PC-9 (cell line): ENCODE measurements around the gene IQCB1. TPM values are rescaled to one million over a fixed set of nuclear protein-coding genes. Genes with fewer than 3 reads are reported as not detected.
A peak's percentile ranks its signal among the peaks of the same experiment; 100 is the strongest.
"Not testable (repeated sequence)": the region's sequence is repeated elsewhere in the genome, so short reads cannot be mapped to it uniquely, and the experiment has no call there.

Experiments used
- BruUV-seq: library from RNA; stranded (reverse); fragments of 400-500 nt; replicated peaks from 2 replicates; lab custom pipeline; 2021; lab: Mats Ljungman, UMichigan
- CTCF ChIA-PET: fragments of 300-600 bp; sonication (Branson Sonifier 250); formaldehyde crosslinking; loops from one replicate; lab custom pipeline; 2022; ENCODE audit warnings: antibody characterized with exemption; lab: Charles Lee
- POLR2A ChIA-PET: fragments of 300-600 bp; sonication (Branson Sonifier 250); formaldehyde crosslinking; loops from one replicate; lab custom pipeline; 2022; ENCODE audit warnings: antibody characterized with exemption; ENCODE audit not compliant: unreplicated experiment; lab: Charles Lee
- DNase-seq, 2 experiments: peaks; one replicate each; pipeline versions ENCODE4 v3.0.0 to v3.0.0-alpha.2; 2015 to 2022; ENCODE audit warnings: mixed read lengths in 1 of 2
- H2AFZ ChIP-seq: fragments of 200-600 bp; sonication (generic); 2 replicates; pipeline ENCODE4 v1.8.1; 2017; ENCODE audit warnings: antibody characterized with exemption
- H3F3A ChIP-seq: fragments of 200-600 bp; sonication (generic); 2 replicates; pipeline ENCODE4 v1.8.1; 2017; ENCODE audit warnings: antibody characterized with exemption, mild to moderate bottlenecking, low read depth; ENCODE audit not compliant: insufficient read depth
- H3K27ac ChIP-seq: fragments of 200-600 bp; sonication (generic); 2 replicates; pipeline ENCODE4 v1.6.1; 2016; ENCODE audit warnings: mixed run types
- H3K27me3 ChIP-seq: fragments of 200-600 bp; sonication (generic); 2 replicates; pipeline ENCODE4 v1.6.1; 2016; ENCODE audit warnings: low read depth, mixed run types; ENCODE audit not compliant: insufficient read depth
- H3K36me3 ChIP-seq: fragments of 200-600 bp; sonication (generic); 2 replicates; pipeline ENCODE4 v1.6.1; 2016; ENCODE audit warnings: low read depth, mixed run types
- H3K4me1 ChIP-seq: fragments of 200-600 bp; sonication (generic); replicated peaks from 2 replicates; pipeline ENCODE4 v1.6.1; 2016; ENCODE audit warnings: mixed run types; ENCODE audit not compliant: insufficient read depth
- H3K4me2 ChIP-seq: fragments of 200-600 bp; sonication (generic); 2 replicates; pipeline ENCODE4 v1.6.1; 2017; ENCODE audit warnings: mixed run types
- H3K4me3 ChIP-seq: fragments of 200-600 bp; sonication (generic); 2 replicates; pipeline ENCODE4 v1.6.1; 2016; ENCODE audit warnings: mixed run types
- H3K79me2 ChIP-seq: fragments of 200-600 bp; sonication (generic); 2 replicates; pipeline ENCODE4 v1.6.1; 2017; ENCODE audit warnings: low read depth, mixed run types
- H3K9me2 ChIP-seq: fragments of 200-600 bp; sonication (generic); 2 replicates; pipeline ENCODE4 v1.8.1; 2017; ENCODE audit warnings: mild to moderate bottlenecking; ENCODE audit not compliant: insufficient read depth
- H3K9me3 ChIP-seq: fragments of 200-600 bp; sonication (generic); 2 replicates; pipeline ENCODE4 v1.8.1; 2016; ENCODE audit warnings: low read depth; ENCODE audit not compliant: insufficient read depth
- H4K20me1 ChIP-seq: fragments of 200-600 bp; sonication (generic); 2 replicates; pipeline ENCODE4 v1.8.1; 2017; ENCODE audit not compliant: insufficient read depth
- EZH2 ChIP-seq: fragments of 200-600 bp; sonication (generic); IDR thresholded peaks from 2 replicates; pipeline ENCODE4 v1.8.0; 2017; ENCODE audit warnings: antibody characterized with exemption, low read depth
- intact Hi-C: fragments of 100-400 bp; cut with micrococcal nuclease; formaldehyde crosslinking; loops from one replicate; pipeline ENCODE4 v1.10.0; 2022; ENCODE audit not compliant: unreplicated experiment
- total RNA-seq: library from RNA; stranded (reverse); gene quantifications from 2 replicates; pipeline ENCODE4 v1.2.3, GENCODE V29; 2021
- TF ChIP-seq, protein P1 (sequence below): fragments of 200-600 bp; sonication (generic); conservative IDR thresholded peaks from 2 replicates; pipeline ENCODE4 v1.6.1; 2017; ENCODE audit warnings: mixed run types, antibody characterized with exemption, mild to moderate bottlenecking, moderate library complexity

IQCB1 gene
- total RNA-seq, 1 experiment from 2014 or later: 14.8 TPM

DNA sequence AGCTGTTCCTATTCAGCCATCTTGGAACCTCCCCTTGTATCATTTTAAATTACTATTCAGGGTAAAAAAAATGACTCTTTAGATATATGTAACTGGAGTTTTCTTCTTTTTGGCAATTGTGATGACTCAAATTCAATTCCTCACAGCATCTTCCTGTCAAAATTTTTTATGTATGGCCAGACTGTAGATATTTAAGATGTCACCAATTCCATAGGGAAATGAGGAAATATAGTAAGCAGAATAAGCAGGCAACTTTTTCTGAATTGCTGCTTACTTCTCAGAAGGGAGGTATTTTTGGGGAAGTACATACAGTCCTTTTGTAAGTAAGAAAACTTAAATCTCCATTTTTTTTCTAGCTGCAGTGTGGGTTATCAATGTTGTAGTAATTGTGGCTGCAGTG lies 28.9 kb upstream of the IQCB1 start:
- no peak for TF ChIP-seq EZH2
- TF ChIP-seq, protein P1, sequence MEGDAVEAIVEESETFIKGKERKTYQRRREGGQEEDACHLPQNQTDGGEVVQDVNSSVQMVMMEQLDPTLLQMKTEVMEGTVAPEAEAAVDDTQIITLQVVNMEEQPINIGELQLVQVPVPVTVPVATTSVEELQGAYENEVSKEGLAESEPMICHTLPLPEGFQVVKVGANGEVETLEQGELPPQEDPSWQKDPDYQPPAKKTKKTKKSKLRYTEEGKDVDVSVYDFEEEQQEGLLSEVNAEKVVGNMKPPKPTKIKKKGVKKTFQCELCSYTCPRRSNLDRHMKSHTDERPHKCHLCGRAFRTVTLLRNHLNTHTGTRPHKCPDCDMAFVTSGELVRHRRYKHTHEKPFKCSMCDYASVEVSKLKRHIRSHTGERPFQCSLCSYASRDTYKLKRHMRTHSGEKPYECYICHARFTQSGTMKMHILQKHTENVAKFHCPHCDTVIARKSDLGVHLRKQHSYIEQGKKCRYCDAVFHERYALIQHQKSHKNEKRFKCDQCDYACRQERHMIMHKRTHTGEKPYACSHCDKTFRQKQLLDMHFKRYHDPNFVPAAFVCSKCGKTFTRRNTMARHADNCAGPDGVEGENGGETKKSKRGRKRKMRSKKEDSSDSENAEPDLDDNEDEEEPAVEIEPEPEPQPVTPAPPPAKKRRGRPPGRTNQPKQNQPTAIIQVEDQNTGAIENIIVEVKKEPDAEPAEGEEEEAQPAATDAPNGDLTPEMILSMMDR: no peak
- Histone ChIP-seq H3K27me3 (no peaks in the 10 kb centered on the region), H3K9me2 (no peaks in the 10 kb centered on the region), H3K9me3 (no peaks in the 10 kb centered on the region), H3K27ac (no peak overlapping the region), H3F3A (no peaks in the 10 kb centered on the region), H3K36me3 (no peaks in the 10 kb centered on the region), H3K4me3 (no peak overlapping the region), H4K20me1 (no peaks in the 10 kb centered on the region), H3K4me1 (no peaks in the 10 kb centered on the region), H2AFZ (no peak overlapping the region), H3K4me2 (no peak overlapping the region), H3K79me2 (no peaks in the 10 kb centered on the region)
- CTCF ChIA-PET: no interaction called here
- no TSS peak for BruUV-seq
- DNase-seq: no peak
- intact Hi-C loops: no loop called here
- POLR2A ChIA-PET: no interaction called here

DNA sequence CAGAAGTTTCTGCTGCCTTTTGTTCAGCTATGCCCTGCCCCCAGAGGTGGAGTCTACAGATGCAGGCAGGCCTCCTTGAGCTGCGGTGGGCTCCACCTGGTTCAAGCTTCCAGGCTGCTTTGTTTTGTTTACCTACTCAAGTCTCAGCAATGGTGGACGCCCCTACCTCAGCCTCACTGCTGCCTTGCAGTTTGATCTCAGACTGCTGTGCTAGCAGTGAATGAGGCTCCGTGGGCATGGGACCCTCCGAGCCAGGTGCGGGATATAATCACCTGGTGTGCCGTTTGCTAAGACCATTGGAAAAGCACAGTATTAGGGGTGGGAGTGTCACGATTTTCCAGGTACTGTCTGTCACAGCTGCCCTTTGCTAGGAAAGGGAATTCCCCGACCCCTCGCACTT lies 28.4 kb upstream of the IQCB1 start:
- H2AFZ ChIP-seq, DNase-seq, BruUV-seq, H3K4me1 ChIP-seq, H3K9me3 ChIP-seq, H3F3A ChIP-seq, CTCF ChIA-PET, H3K27ac ChIP-seq, H3K36me3 ChIP-seq, H3K9me2 ChIP-seq, H3K4me3 ChIP-seq, H3K79me2 ChIP-seq, H3K4me2 ChIP-seq, H4K20me1 ChIP-seq, H3K27me3 ChIP-seq, intact Hi-C loops: not testable (repeated sequence)
- POLR2A ChIA-PET: interaction anchor here (0.6 kb wide), 1 partner anchor 1762 kb away, joined by 16 read pairs; no protein-coding TSS in a partner anchor

DNA sequence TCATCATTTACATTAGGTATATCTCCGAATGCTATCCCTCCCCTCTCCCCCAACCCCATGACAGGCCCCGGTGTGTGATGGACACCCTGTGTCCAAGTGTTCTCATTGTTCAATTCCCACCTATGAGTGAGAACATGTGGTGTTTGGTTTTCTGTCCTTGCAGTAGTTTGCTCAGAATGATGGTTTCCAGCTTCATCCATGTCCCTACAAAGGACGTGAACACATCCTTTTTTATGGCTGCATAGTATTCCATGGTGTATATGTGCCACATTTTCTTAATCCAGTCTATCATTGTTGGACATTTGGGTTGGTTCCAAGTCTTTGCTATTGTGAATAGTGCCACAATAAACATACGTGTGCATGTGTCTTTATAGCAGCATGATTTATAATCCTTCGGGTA lies 22.9 kb upstream of the IQCB1 start:
- H3K36me3 ChIP-seq, H2AFZ ChIP-seq, POLR2A ChIA-PET, DNase-seq, H3K4me3 ChIP-seq, H3K4me1 ChIP-seq, H3K27me3 ChIP-seq, H3K9me2 ChIP-seq, H4K20me1 ChIP-seq, H3K27ac ChIP-seq, H3K9me3 ChIP-seq, BruUV-seq, CTCF ChIA-PET, intact Hi-C loops, H3K79me2 ChIP-seq, H3K4me2 ChIP-seq, H3F3A ChIP-seq: not testable (repeated sequence)

DNA sequence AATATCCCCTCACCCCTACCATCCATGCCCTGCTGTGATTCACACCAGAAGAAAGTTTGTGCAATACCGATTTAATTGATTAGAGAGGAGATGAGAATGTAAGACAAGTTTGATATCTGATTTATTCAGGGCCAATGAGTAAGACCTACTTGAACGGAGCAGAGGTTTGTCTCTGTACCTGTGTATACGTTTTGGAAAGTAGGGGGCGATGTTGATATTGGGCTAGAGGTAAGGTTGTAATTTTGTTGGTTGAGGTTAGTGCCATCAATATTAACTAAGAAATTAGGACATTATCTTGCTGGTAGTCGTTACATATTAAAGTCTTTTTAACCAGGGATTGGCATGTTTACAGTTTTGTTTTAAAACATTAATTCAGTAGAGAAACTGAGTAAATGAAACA lies 20.7 kb upstream of the IQCB1 start:
- Histone ChIP-seq H2AFZ (no peak overlapping the region), H3K27me3 (no peaks in the 10 kb centered on the region), H3K27ac (no peak overlapping the region), H3K4me2 (no peak overlapping the region), H3K79me2 (no peaks in the 10 kb centered on the region), H3K4me1 (no peaks in the 10 kb centered on the region), H4K20me1 (no peaks in the 10 kb centered on the region), H3K9me3 (no peaks in the 10 kb centered on the region), H3F3A (no peaks in the 10 kb centered on the region), H3K9me2 (no peaks in the 10 kb centered on the region), H3K36me3 (no peaks in the 10 kb centered on the region), H3K4me3 (no peak overlapping the region)
- no peak for TF ChIP-seq EZH2
- TF ChIP-seq, protein P1: peak; percentile 56
- DNase-seq: no peak
- POLR2A ChIA-PET: no interaction called here
- no TSS peak for BruUV-seq
- CTCF ChIA-PET: no interaction called here
- intact Hi-C loops: no loop called here
